Smooth muscle cell (in vitro differentiated cells): ENCODE results near the gene C17orf113. TPM values are rescaled to one million over a fixed set of nuclear protein-coding genes. Genes with fewer than 3 reads are reported as not detected.
A peak's percentile ranks its signal among the peaks of the same experiment; 100 is the strongest.

ENCODE experiments used
- DNase-seq: peaks from one replicate; lab custom pipeline; 2025; ENCODE audit not compliant: unreplicated experiment; lab: John Stamatoyannopoulos, UW
- H2AFZ ChIP-seq: fragments of 200-600 bp; sonication (generic); 2 replicates; pipeline ENCODE4 v1.6.0; 2016; ENCODE audit warnings: antibody characterized with exemption, low read depth, mild to moderate bottlenecking
- H3F3A ChIP-seq: fragments of 200-600 bp; sonication (generic); 2 replicates; pipeline ENCODE4 v1.6.0; 2017; ENCODE audit warnings: antibody characterized with exemption, low read depth
- H3K27ac ChIP-seq: fragments of 200-600 bp; sonication (generic); 2 replicates; pipeline ENCODE4 v1.5.1; 2016; ENCODE audit warnings: low read depth, mild to moderate bottlenecking
- H3K27me3 ChIP-seq: fragments of 200-600 bp; sonication (generic); 2 replicates; pipeline ENCODE4 v1.6.1; 2016; ENCODE audit warnings: low read depth, mild to moderate bottlenecking
- H3K36me3 ChIP-seq: fragments of 200-600 bp; sonication (generic); 2 replicates; pipeline ENCODE4 v1.5.1; 2016; ENCODE audit warnings: low read depth
- H3K4me1 ChIP-seq: fragments of 200-600 bp; sonication (generic); 2 replicates; pipeline ENCODE4 v1.5.1; 2016; ENCODE audit warnings: low read depth
- H3K4me2 ChIP-seq: fragments of 200-600 bp; sonication (generic); 2 replicates; pipeline ENCODE4 v1.6.0; 2016; ENCODE audit warnings: mild to moderate bottlenecking
- H3K4me3 ChIP-seq: fragments of 200-600 bp; sonication (generic); 2 replicates; pipeline ENCODE4 v1.5.1; 2016; ENCODE audit warnings: mild to moderate bottlenecking
- H3K79me2 ChIP-seq: fragments of 200-600 bp; sonication (generic); 2 replicates; pipeline ENCODE4 v1.6.0; 2016; ENCODE audit warnings: low read depth, mild to moderate bottlenecking
- H3K9ac ChIP-seq: fragments of 200-600 bp; sonication (generic); 2 replicates; pipeline ENCODE4 v1.6.0; 2016; ENCODE audit warnings: low read depth
- H3K9me3 ChIP-seq: fragments of 200-600 bp; sonication (generic); replicated peaks from 2 replicates; pipeline ENCODE4 v1.5.1; 2016; ENCODE audit warnings: low read depth
- H4K20me1 ChIP-seq: fragments of 200-600 bp; sonication (generic); 2 replicates; pipeline ENCODE4 v1.6.0; 2016; ENCODE audit warnings: low read depth
- CTCF ChIP-seq: fragments of 200-600 bp; sonication (generic); IDR thresholded peaks from 2 replicates; pipeline ENCODE4 v1.5.1; 2017; ENCODE audit warnings: borderline replicate concordance, mild to moderate bottlenecking, antibody characterized with exemption; ENCODE audit not compliant: insufficient read depth, poor library complexity, severe bottlenecking
- WGBS: methylation state at CpG from one replicate; pipeline ENCODE4 v1.1.7; 2016; ENCODE audit warnings: low lambda C conversion rate; 5-methylcytosine and 5-hydroxymethylcytosine counted together
- polyA plus RNA-seq: library from polyadenylated mRNA; unstranded; fragments of >200 nt; fragmentation: Nextera tagmentation; extraction: Ambion mirVana; gene quantifications from 2 replicates; pipeline ENCODE4 v1.2.1, GENCODE V29; 2016
- total RNA-seq: library from RNA; depleted of rRNA; stranded (reverse); fragments of >200 nt; gene quantifications from 2 replicates; pipeline ENCODE4 v1.2.3, GENCODE V29; 2014

C17orf113 gene
- total and polyA plus RNA-seq, 2 experiments from 2014 or later = 0.38 to 0.49 TPM

GRCh38 chr17:42018339-42018738 is 32.1 kb downstream of the C17orf113 start:
- Histone ChIP-seq H3K27ac (peak overlapping the region; percentile 97), H3K4me3 (peak overlapping the region; percentile 89), H4K20me1 (peaks cover 27% of the 10 kb centered on the region), H3K36me3 (no peaks in the 10 kb centered on the region), H2AFZ (peak overlapping the region; percentile 65), H3K9ac (peak overlapping the region; percentile 99), H3K4me2 (peak overlapping the region; percentile 97), H3K27me3 (no peaks in the 10 kb centered on the region), H3K4me1 (peaks cover 25% of the 10 kb centered on the region), H3K9me3 (no peaks in the 10 kb centered on the region), H3F3A (peaks cover 2% of the 10 kb centered on the region), H3K79me2 (peaks cover 55% of the 10 kb centered on the region)
- WGBS = 37% methylated on average over 3 of the region's 3 CpGs
- TF ChIP-seq CTCF = no peak
- DNase-seq = no peak

GRCh38 chr17:42017866-42018200 is 32.6 kb downstream of the C17orf113 start:
- H3K27me3 ChIP-seq = no peaks in the 10 kb centered on the region
- peak; percentile 54 for DNase-seq

GRCh38 chr17:42016941-42017865 is 33.2 kb downstream of the C17orf113 start, which contains the start of gene DNAJC7:
Gene DNAJC7, minus strand, starts transcription at chr17:42017439. Its CDS starts 23 bp downstream, at chr17:42017416.
- peak within 1 kb of the TSS; percentile 97 for H3K27ac ChIP-seq
- H3K79me2 ChIP-seq = peaks cover 66% of the 10 kb centered on the region
- peak; percentile 67 for DNase-seq
- peak within 1 kb of the TSS; percentile 65 for H2AFZ ChIP-seq
- 1% methylated on average over 67 of the region's 70 CpGs for WGBS
- H3F3A ChIP-seq = no peaks in the 10 kb centered on the region
- no peak for TF ChIP-seq CTCF
- no peaks in the 10 kb centered on the region for H3K36me3 ChIP-seq
- no peaks in the 10 kb centered on the region for H3K9me3 ChIP-seq
- H3K9ac ChIP-seq = peak within 1 kb of the TSS; percentile 99
- peaks cover 38% of the 10 kb centered on the region for H4K20me1 ChIP-seq
- H3K4me1 ChIP-seq = peaks cover 25% of the 10 kb centered on the region
- no peaks in the 10 kb centered on the region for H3K27me3 ChIP-seq
- H3K4me3 ChIP-seq = peak within 1 kb of the TSS; percentile 89
- peak within 1 kb of the TSS; percentile 97 for H3K4me2 ChIP-seq

More at GRCh38 chr17:42017866-42018200, 32.6 kb downstream of the C17orf113 start:
- Histone ChIP-seq H3K4me1 (peaks cover 25% of the 10 kb centered on the region), H2AFZ (peak overlapping the region; percentile 65), H3K4me2 (peak overlapping the region; percentile 97), H3F3A (no peaks in the 10 kb centered on the region), H3K9me3 (no peaks in the 10 kb centered on the region), H3K36me3 (no peaks in the 10 kb centered on the region), H3K27ac (peak overlapping the region; percentile 97), H3K9ac (peak overlapping the region; percentile 99), H3K79me2 (peaks cover 60% of the 10 kb centered on the region), H3K4me3 (peak overlapping the region; percentile 89), H4K20me1 (peaks cover 32% of the 10 kb centered on the region)
- no peak for TF ChIP-seq CTCF
- WGBS = 6% methylated on average over 11 of the region's 11 CpGs
